Measurements from ENCODE around the gene TRIM8.

DNA sequence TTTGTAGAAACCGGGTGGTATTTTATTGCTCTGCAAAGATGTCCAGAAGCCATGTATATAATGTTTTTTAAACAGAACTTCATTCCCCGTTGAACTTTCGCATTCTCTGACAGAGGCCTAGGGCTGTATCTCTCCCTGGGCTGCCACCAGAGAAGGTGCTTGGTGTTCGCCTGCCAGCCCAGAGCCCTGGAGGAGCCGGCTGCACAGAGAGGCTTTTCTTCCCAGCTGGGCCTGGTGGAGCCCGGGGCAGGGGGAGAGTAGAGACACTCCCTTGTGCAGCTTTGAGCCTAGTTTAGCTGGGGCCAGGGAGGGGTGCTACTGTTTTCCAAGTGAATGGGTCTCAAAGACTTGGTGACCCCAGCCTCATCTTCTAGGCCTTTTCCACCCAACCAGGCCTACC lies 13.6 kb upstream of the TRIM8 start:
- TF ChIP-seq POLR2A (IDR thresholded peaks at IDR 0.05) = no peak
- no peak for TF ChIP-seq POLR2AphosphoS5 (IDR thresholded peaks at IDR 0.05)

Data from prostate gland (tissue), 1 donor.